Stomach (tissue), 4 donors: Measurements from ENCODE around the gene FLOT1.

Experiments
- EP300 ChIP-seq: sonication (generic); formaldehyde crosslinking; IDR thresholded peaks from one replicate; pipeline ENCODE4 v1.6.1; 2017; ENCODE audit warnings: antibody characterized with exemption
- POLR2A ChIP-seq, 4 donors: fragments of 450-650 bp; IDR thresholded peaks; one replicate each; pipeline ENCODE4 v1.6.1; 2016; ENCODE audit warnings: antibody characterized with exemption in 4 of 4, control low read depth in 2 of 4, mild to moderate bottlenecking in 1 of 4, moderate library complexity in 1 of 4
- POLR2AphosphoS5 ChIP-seq, 3 donors: sonication (generic); formaldehyde crosslinking; IDR thresholded peaks; one replicate each; pipeline ENCODE4 v1.6.1; 2016; ENCODE audit warnings: antibody characterized with exemption in 3 of 3
- TF ChIP-seq, protein P1 (sequence below), 7 experiments: fragments of 450-650 bp in 4 of 7; fragments of 200-600 bp in 3 of 7; sonication (generic) in 3 of 7; IDR thresholded peaks; one replicate each; pipeline ENCODE4 v1.5.1; 2016 to 2019; ENCODE audit warnings: antibody characterized with exemption in 7 of 7, control low read depth in 2 of 7, mild to moderate bottlenecking in 1 of 7

DNA sequence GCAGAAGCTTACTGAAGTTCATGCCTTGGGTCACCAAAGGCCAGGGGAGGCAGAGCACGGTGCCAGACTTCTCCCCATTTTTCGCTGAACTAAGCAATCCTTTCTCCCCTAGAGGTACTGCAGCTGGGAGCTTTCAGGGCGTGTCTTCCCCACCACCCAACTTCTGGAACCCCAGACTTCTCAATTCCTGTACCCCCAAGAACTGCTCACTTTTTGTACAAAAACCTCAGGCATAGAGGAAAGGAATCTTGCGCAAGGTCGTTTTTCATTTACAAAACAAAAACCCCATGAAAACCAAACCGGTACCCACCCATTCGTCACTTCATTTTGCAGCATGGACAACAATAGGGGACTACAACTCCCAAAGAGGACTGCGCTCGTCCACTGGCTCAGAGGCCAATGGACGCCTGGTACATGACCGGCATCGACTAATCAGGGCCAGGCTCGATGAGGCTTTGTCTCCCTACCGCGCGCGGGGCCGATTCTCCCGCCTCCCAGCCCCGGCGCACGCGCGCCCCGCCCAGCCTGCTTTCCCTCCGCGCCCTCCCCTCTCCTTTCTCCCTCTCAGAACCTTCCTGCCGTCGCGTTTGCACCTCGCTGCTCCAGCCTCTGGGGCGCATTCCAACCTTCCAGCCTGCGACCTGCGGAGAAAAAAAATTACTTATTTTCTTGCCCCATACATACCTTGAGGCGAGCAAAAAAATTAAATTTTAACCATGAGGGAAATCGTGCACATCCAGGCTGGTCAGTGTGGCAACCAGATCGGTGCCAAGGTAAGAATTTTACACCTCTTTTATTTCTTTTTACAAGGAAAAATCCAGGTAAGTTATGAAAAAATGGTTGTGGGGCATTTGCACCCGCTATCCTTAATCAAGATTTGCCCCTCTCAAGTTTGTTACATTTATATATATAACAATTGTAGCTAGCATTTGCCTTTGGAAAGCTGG lies 22.4 kb downstream of the FLOT1 start, which contains the start of gene TUBB:
- TF ChIP-seq, protein P1, sequence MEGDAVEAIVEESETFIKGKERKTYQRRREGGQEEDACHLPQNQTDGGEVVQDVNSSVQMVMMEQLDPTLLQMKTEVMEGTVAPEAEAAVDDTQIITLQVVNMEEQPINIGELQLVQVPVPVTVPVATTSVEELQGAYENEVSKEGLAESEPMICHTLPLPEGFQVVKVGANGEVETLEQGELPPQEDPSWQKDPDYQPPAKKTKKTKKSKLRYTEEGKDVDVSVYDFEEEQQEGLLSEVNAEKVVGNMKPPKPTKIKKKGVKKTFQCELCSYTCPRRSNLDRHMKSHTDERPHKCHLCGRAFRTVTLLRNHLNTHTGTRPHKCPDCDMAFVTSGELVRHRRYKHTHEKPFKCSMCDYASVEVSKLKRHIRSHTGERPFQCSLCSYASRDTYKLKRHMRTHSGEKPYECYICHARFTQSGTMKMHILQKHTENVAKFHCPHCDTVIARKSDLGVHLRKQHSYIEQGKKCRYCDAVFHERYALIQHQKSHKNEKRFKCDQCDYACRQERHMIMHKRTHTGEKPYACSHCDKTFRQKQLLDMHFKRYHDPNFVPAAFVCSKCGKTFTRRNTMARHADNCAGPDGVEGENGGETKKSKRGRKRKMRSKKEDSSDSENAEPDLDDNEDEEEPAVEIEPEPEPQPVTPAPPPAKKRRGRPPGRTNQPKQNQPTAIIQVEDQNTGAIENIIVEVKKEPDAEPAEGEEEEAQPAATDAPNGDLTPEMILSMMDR (IDR thresholded peaks at IDR 0.05) = peak in 3 of 7 experiments; percentile 19 to 28 (median 19)
- peak; percentile 74 to 97 (median 94) for TF ChIP-seq POLR2AphosphoS5 (IDR thresholded peaks at IDR 0.05)
- no peak for TF ChIP-seq EP300
- peak in 2 of 4 donors; percentile 82 to 91 for TF ChIP-seq POLR2A (IDR thresholded peaks at IDR 0.05)
